ENCODE results near the gene AQP2. TPM values are rescaled to one million over a fixed set of nuclear protein-coding genes. Genes with fewer than 3 reads are reported as not detected.

Gene AQP2
- total and polyA plus RNA-seq, 4 donors = not detected

DNA sequence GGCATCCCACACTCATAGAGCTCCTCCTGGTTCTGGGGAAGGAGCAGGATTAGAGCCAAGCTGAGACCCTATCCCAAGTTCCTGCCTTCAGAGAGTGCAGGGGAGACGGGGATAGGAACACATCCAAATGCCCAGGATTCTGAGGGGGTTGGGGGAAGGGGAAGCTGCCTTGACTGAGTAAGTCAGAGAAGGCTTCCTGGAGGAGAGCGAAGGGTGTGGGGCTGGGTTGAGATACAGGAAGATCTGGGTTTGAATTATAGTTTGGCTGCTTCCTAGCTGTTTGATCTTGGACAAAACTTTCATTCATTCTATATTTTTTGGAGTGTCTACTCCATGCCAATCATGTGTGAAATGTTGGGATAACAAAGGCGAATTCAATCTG is 8.0 kb upstream of the AQP2 start:
- no peak for DNase-seq (ENCODE audit: low spot score)
- 94% methylated on average over 3 of the region's 3 CpGs for WGBS
- no peaks in the 10 kb centered on the region for H3K36me3 ChIP-seq (ENCODE audit: control insufficient read depth in 4 of 4, insufficient read depth in 3 of 4, low read depth in 1 of 4, low read length in 3 of 4)
- H3K27me3 ChIP-seq (ENCODE audit: control insufficient read depth in 4 of 4, insufficient read depth in 4 of 4, low read length in 3 of 4) = no peaks in the 10 kb centered on the region
- peaks cover 0 to 3% (median 0%) of the 10 kb centered on the region in 4 donors for H3K4me1 ChIP-seq (ENCODE audit: control insufficient read depth in 4 of 4, insufficient read depth in 4 of 4, low read length in 3 of 4)
- H3K4me3 ChIP-seq (ENCODE audit: low read depth in 1 of 3, low read length in 3 of 3) = no peak overlapping the region
- no peaks in the 10 kb centered on the region for H3K9me3 ChIP-seq (ENCODE audit: control insufficient read depth in 4 of 4, low read length in 3 of 4)
- TF ChIP-seq, protein P1, sequence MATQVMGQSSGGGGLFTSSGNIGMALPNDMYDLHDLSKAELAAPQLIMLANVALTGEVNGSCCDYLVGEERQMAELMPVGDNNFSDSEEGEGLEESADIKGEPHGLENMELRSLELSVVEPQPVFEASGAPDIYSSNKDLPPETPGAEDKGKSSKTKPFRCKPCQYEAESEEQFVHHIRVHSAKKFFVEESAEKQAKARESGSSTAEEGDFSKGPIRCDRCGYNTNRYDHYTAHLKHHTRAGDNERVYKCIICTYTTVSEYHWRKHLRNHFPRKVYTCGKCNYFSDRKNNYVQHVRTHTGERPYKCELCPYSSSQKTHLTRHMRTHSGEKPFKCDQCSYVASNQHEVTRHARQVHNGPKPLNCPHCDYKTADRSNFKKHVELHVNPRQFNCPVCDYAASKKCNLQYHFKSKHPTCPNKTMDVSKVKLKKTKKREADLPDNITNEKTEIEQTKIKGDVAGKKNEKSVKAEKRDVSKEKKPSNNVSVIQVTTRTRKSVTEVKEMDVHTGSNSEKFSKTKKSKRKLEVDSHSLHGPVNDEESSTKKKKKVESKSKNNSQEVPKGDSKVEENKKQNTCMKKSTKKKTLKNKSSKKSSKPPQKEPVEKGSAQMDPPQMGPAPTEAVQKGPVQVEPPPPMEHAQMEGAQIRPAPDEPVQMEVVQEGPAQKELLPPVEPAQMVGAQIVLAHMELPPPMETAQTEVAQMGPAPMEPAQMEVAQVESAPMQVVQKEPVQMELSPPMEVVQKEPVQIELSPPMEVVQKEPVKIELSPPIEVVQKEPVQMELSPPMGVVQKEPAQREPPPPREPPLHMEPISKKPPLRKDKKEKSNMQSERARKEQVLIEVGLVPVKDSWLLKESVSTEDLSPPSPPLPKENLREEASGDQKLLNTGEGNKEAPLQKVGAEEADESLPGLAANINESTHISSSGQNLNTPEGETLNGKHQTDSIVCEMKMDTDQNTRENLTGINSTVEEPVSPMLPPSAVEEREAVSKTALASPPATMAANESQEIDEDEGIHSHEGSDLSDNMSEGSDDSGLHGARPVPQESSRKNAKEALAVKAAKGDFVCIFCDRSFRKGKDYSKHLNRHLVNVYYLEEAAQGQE (IDR thresholded peaks at IDR 0.05) = no peak
- no peak overlapping the region for H3K27ac ChIP-seq (ENCODE audit: low read depth in 1 of 2, low read length in 2 of 2)
- H3K9ac ChIP-seq (ENCODE audit: low read depth in 1 of 2, low read length in 2 of 2) = no peak overlapping the region

DNA sequence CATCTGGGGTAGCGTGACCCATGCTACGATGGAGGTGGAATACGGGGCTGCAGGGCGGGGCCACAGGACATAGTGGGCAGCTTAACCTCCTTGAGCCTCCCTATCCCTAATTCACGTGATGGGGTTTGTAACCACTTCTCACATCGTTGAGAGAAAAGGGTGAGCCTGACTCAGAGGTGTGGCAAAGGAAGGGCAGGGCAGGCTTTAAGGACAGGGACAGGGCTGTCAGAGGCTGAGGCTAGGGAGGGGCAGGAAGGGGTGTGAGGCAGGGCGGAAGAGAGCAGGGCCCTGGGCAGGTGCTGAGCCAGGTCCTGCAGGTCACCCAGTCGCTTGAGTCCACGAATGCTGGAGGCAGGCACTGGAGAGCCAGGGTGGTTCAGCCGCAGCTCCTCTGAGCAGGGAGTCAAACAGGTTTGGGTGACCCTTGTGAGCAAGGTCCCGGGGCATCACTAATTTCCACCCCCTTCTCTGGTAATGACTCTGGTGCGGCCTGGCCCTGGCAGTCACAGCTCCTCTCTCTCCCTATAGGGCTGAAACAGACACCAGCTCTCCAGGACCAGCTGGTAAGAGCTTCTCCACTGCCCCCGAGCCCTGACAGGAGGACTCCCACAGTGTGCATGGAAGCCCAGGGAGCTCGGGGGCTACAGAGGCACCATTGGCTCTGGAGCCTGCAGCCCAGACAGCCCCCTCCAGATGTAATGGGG is 7.5 kb upstream of the AQP2 start:
- no peak overlapping the region for H3K4me3 ChIP-seq (ENCODE audit: low read depth in 1 of 3, low read length in 3 of 3)
- peaks cover 0 to 3% (median 0%) of the 10 kb centered on the region in 4 donors for H3K4me1 ChIP-seq (ENCODE audit: control insufficient read depth in 4 of 4, insufficient read depth in 4 of 4, low read length in 3 of 4)
- H3K27ac ChIP-seq (ENCODE audit: low read depth in 1 of 2, low read length in 2 of 2) = no peak overlapping the region
- H3K9ac ChIP-seq (ENCODE audit: low read depth in 1 of 2, low read length in 2 of 2) = no peak overlapping the region
- H3K36me3 ChIP-seq (ENCODE audit: control insufficient read depth in 4 of 4, insufficient read depth in 3 of 4, low read depth in 1 of 4, low read length in 3 of 4) = no peaks in the 10 kb centered on the region
- WGBS = 81% methylated on average over 14 of the region's 14 CpGs
- TF ChIP-seq YY1 (IDR thresholded peaks at IDR 0.05) (no peak), TAF1 (conservative IDR thresholded peaks at IDR 0.05) (no peak)
- TF ChIP-seq, protein P2, sequence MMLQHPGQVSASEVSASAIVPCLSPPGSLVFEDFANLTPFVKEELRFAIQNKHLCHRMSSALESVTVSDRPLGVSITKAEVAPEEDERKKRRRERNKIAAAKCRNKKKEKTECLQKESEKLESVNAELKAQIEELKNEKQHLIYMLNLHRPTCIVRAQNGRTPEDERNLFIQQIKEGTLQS (IDR thresholded peaks at IDR 0.05) = no peak
- DNase-seq (ENCODE audit: low spot score) = no peak
- H3K27me3 ChIP-seq (ENCODE audit: control insufficient read depth in 4 of 4, insufficient read depth in 4 of 4, low read length in 3 of 4) = no peaks in the 10 kb centered on the region
- H3K9me3 ChIP-seq (ENCODE audit: control insufficient read depth in 4 of 4, low read length in 3 of 4) = no peaks in the 10 kb centered on the region

DNA sequence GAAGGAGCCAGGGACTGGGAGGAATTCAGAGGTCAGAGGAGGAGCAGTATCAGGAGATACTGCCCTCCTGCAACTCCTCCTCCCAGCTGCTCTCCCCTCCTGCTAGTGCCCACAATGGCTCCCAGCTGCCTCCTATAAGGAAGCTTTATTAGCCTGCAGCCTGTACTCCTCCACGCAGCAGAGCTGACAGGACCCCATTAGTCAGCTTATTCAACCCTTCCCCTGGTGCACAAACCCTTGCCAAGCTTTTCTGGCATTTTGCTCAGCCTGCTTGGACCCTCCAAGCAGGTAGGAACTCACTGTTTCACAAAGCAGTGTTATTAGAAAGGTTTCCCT is 6.9 kb upstream of the AQP2 start:
- H3K9me3 ChIP-seq (ENCODE audit: control insufficient read depth in 4 of 4, low read length in 3 of 4) = no peaks in the 10 kb centered on the region
- no peak for TF ChIP-seq NR2F2 (IDR thresholded peaks at IDR 0.05)
- no peak for TF ChIP-seq SP1 (IDR thresholded peaks at IDR 0.05)
- no peak for TF ChIP-seq YY1 (IDR thresholded peaks at IDR 0.05)
- no peak for TF ChIP-seq FOXA1 (IDR thresholded peaks at IDR 0.05)
- TF ChIP-seq, protein P2 (IDR thresholded peaks at IDR 0.05) = no peak
- TF ChIP-seq EGR1 (IDR thresholded peaks at IDR 0.05; ENCODE audit: low read depth in 2 of 2) = no peak
- no peak for TF ChIP-seq GABPA (IDR thresholded peaks at IDR 0.05 in 1 of 2, conservative IDR thresholded peaks at IDR 0.05 in 1 of 2)
- no peak for TF ChIP-seq HNF4G (IDR thresholded peaks at IDR 0.05)
- TF ChIP-seq, protein P3, sequence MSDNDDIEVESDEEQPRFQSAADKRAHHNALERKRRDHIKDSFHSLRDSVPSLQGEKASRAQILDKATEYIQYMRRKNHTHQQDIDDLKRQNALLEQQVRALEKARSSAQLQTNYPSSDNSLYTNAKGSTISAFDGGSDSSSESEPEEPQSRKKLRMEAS (IDR thresholded peaks at IDR 0.05) = no peak
- TF ChIP-seq, protein P1 (IDR thresholded peaks at IDR 0.05) = no peak
- TF ChIP-seq FOXA2 (IDR thresholded peaks at IDR 0.05) = no peak
- no peak for TF ChIP-seq RAD21 (IDR thresholded peaks at IDR 0.05)
- H3K4me1 ChIP-seq (ENCODE audit: control insufficient read depth in 4 of 4, insufficient read depth in 4 of 4, low read length in 3 of 4) = peaks cover 0 to 3% (median 0%) of the 10 kb centered on the region in 4 donors
- H3K36me3 ChIP-seq (ENCODE audit: control insufficient read depth in 4 of 4, insufficient read depth in 3 of 4, low read depth in 1 of 4, low read length in 3 of 4) = no peaks in the 10 kb centered on the region
- 93% methylated on average over 1 of the region's 1 CpG for WGBS
- DNase-seq (ENCODE audit: low spot score) = no peak
- no peak overlapping the region for H3K4me3 ChIP-seq (ENCODE audit: low read depth in 1 of 3, low read length in 3 of 3)
- H3K27ac ChIP-seq (ENCODE audit: low read depth in 1 of 2, low read length in 2 of 2) = no peak overlapping the region
- no peak overlapping the region for H3K9ac ChIP-seq (ENCODE audit: low read depth in 1 of 2, low read length in 2 of 2)
- no peaks in the 10 kb centered on the region for H3K27me3 ChIP-seq (ENCODE audit: control insufficient read depth in 4 of 4, insufficient read depth in 4 of 4, low read length in 3 of 4)

Measured in liver (tissue), 9 donors.